Skeletal muscle cell (primary cell): ENCODE results near the gene KCNG1.
"Not testable (repeated sequence)": the region's sequence is repeated elsewhere in the genome, so short reads cannot be mapped to it uniquely, and the experiment has no call there.

Source experiments
- DNase-seq: peaks from one replicate; pipeline ENCODE4 v3.0.0-alpha.2; 2010; ENCODE audit warnings: low read depth
- H3K4me3 ChIP-seq: 2 replicates; pipeline ENCODE4 v1.5.1; 2011; ENCODE audit warnings: low read depth, mild to moderate bottlenecking, control low read depth, low read length, moderate library complexity

The KCNG1 gene

GRCh38 chr20:50993876-50994275 lies 29.0 kb downstream of the KCNG1 start:
- no peak for DNase-seq
- H3K4me3 ChIP-seq, result no peak overlapping the region

GRCh38 chr20:50992733-50993457 lies 30.0 kb downstream of the KCNG1 start:
- H3K4me3 ChIP-seq, result no peak overlapping the region
- DNase-seq, result no peak

DNA sequence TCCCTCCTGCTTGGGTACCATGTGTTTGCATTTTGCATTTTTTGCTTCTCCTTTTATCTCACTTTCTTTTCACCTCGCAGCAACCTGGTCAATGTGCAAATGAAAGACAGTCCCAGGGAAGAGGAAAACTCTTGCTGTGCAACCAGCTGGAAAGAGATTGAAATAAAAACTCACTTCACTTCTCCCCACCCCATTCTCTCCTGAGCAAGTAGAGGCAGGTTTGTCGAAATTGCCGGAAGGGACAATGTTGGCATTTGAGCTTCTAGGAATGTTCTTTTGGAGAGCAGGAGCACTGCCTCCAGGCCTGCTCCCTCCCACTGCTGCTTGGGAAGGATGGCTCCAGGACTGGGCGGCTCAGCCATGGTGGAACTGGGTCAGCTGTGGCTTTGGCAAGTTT lies 30.6 kb downstream of the KCNG1 start:
- DNase-seq, result no peak

GRCh38 chr20:50991076-50991475 lies 31.8 kb downstream of the KCNG1 start:
- H3K4me3 ChIP-seq, result no peak overlapping the region
- DNase-seq, result no peak

More for the DNA sequence above, 30.6 kb downstream of the KCNG1 start:
- no peak overlapping the region for H3K4me3 ChIP-seq

- peak; percentile 56 for DNase-seq
- no peak overlapping the region for H3K4me3 ChIP-seq
These were observed 35.3 kb downstream of the KCNG1 start for GRCh38 chr20:50987493-50988210.

- DNase-seq, result no peak
- H3K4me3 ChIP-seq, result no peak overlapping the region
These were observed 39.6 kb downstream of the KCNG1 start for GRCh38 chr20:50983321-50983720.

- no peak for DNase-seq
- no peak overlapping the region for H3K4me3 ChIP-seq
These were observed 40.5 kb downstream of the KCNG1 start for GRCh38 chr20:50982363-50982762.

DNA sequence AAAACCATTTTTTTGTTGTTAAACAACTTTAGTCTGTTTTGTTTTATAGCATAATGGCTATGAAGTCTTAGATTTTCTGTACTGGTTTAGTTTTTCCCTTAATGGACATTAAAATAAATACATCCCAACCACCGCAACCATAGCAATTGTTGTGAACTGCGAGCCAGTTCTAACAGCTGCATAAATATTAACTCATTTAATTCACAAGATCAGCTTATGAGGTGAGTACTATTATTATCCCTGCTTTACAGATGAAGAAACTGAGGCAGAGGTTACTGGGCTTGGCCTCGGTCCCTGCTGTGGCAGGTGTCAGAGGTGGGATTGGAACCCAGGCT lies 41.2 kb downstream of the KCNG1 start:
- no peak overlapping the region for H3K4me3 ChIP-seq
- no peak for DNase-seq

DNA sequence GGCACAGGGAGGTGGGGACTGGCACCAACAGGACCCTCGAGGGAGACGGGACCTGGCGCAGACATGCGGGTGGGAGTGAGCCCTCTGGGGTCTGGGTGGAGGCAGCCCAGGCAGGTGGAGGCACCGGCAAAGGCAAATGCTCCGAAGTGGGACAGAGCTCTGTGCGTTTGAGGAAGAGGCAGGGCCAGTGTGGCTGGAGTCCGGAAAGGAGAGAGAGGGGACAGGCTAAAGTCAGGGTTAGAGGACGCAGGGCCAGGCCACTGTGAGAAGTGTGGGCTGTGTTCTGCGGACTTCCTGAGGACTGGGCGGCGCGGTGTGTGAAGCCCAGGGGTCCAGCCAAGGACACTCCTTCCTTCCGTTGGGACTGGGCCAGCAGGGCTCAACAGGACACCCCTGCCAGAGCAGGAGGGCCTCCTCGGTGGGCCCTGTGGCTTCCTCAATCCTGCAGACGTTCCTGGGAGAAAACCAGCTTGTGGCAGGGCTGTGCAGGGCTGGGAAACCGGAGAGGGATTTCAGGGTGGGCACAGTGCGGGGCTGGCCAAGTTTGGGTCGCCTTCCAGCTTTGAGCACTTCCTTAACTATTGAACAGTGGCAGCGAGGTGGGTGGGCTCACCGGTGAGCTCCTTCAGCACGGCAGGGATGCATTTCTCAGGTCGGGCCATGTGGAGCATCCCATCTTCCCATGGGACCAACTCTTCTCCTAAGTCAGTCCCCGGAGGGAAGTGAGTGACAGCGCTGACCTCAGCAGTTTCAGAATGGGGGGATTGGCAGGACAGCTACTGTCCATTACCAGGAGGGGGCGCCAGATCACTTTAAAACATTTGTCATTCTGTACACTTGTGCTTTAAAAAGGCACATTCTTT lies 41.8 kb downstream of the KCNG1 start:
- DNase-seq, result no peak
- no peak overlapping the region for H3K4me3 ChIP-seq

DNA sequence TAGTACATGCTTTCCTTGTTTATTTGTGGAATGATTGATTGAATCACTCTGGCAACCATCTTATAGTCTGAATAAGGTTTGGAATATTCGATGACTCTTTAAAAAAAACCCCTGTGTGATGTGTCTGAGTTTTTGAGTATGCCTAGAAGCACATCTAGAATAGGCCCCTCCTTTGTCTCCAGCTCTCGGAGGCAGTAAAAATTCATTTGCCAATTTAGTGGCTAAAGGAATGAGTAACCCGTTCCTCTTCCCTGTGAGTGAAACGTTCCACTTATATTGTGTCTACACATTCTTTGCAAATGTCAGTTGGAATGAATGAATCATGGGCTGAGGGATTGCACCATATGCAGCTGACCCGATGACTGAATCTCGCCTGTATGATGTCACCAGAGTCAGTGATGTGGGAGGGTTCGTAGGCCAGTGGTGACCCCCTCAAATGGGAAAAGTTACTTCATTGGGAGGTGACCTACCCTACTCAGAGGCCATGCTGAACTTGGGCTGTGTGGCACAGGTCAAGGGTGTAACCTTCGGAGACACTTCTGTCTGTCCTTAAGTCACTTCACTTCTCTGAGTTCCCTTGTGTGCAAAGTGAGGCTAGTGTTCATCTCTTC lies 42.7 kb downstream of the KCNG1 start:
- peak; percentile 98 for DNase-seq
- no peak overlapping the region for H3K4me3 ChIP-seq

DNA sequence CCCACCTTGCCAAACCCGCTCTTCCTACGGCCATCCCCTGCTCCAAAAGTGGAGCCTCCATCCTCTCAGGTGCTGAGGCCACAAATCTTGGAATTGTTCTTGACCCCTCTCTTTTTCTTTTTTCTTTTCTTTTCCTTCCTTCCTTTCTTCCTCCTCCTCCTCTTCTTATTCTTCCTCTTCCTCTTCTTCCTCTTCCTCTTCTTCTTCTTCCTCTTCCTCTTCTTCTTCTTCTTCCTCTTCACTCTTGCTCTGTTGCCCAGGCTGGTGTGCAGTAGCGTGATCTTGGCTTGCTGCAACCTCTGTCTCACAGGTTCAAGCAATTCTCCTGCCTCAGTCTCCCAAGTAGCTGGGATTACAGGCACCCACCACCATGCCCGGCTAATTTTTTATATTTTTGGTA lies 44.4 kb downstream of the KCNG1 start:
- H3K4me3 ChIP-seq, DNase-seq: not testable (repeated sequence)

DNA sequence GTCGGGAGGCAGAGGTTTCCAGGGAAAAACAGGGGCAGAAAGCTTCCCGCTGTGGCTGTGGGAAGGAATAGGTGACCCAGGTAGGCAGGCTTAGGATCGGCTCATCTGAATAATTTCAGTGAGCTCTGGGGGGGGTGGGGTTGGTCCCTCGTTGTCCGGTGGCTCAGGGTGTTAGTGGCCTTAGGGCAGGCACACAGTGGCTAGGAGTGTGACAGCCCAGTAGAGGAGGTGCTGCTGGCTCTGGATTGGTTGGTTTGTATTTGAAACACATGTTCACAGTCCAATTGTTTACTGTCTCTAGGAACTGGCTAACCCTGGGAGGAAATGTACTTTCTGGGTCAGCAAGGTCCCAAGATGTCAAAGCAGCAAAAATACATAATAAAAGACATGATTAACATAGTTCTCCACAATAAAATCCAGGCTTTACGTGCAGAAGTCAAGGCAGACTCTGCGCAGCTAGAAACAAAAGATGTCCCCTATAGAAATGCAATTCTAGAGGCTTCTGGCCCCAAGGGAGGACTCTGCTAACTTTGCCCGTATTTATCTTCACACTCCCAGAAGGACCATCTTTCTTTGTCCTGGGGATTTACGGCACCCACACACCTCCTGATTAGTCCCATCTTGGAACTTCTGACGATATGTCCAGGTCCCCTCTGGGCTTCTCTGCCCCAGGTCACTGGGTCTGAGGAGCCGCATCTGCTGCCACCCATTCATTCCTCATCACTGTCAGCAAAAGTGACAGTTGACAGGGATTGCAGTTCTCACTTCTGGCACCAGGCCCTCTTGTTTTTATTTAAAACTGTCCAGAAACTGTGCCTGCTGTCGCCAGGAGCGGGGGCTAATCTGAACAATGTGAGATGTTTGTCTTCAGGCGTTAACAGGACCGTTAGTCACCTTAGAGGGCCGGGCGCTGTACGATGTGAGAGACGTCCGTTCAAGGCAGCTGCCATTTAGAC lies 45.6 kb downstream of the KCNG1 start:
- H3K4me3 ChIP-seq, result no peak overlapping the region
- DNase-seq, result no peak

DNA sequence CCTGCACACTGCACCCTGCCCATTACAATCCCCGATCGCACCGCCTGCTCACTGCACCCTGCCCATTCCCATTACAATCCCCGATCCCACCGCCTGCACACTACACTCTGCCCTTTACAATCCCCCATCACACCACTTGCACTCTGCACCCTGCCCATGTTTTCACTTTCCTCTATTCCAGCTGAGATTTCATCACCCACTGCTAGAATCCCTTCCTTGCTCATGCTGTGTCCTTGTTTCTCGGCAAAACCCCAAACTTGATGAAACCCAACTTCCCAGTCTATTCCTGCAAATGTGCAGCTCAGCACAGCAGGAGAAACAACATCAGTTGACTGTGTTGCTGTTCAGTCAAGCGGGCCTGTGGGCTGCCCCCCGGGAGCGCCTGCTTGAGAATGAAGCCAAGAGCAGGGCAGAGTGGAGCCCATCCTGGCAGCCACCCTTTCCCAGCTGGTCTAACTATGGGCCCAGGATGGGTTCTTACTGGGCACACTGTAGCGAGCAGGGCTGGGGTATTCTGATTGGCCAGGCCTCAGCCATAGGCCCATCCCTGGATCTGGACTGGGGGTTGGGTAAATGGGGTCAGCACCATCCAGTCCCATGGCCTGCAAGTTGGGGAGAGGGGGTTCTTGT lies 47.1 kb downstream of the KCNG1 start:
- no peak for DNase-seq
- H3K4me3 ChIP-seq, result no peak overlapping the region

- H3K4me3 ChIP-seq, result no peak overlapping the region
- DNase-seq, result no peak
These were observed 53.0 kb downstream of the KCNG1 start for GRCh38 chr20:50969912-50970311.

GRCh38 chr20:50969435-50969834 lies 53.5 kb downstream of the KCNG1 start:
- no peak overlapping the region for H3K4me3 ChIP-seq
- no peak for DNase-seq

GRCh38 chr20:50968289-50968688 lies 54.6 kb downstream of the KCNG1 start:
- no peak for DNase-seq
- H3K4me3 ChIP-seq, result no peak overlapping the region

GRCh38 chr20:50967586-50967985 lies 55.3 kb downstream of the KCNG1 start:
- H3K4me3 ChIP-seq, result no peak overlapping the region
- DNase-seq, result no peak

DNA sequence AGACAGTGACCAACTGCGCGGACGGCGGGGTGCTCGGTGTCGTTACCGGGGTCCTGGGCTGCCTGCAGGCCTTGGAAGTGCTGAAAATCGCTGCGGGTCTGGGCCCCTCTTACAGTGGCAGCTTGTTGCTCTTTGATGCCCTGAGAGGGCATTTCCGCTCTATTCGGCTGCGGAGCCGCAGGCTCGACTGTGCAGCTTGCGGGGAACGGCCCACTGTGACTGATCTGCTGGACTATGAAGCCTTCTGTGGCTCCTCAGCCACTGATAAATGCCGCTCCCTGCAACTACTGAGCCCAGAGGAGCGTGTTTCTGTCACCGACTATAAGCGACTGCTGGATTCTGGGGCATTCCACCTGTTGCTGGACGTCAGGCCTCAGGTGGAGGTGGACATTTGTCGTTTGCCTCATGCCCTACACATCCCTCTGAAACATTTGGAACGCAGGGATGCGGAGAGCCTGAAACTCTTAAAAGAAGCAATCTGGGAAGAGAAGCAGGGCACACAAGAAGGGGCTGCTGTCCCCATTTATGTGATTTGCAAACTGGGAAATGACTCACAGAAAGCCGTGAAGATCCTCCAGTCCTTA lies 63.3 kb downstream of the KCNG1 start:
- peak overlapping the region; percentile 86 for H3K4me3 ChIP-seq
- no peak for DNase-seq
